IPS-18c (cell line): Measurements from ENCODE around the gene CD8B2.
"Not testable (repeated sequence)": the region's sequence is repeated elsewhere in the genome, so short reads cannot be mapped to it uniquely, and the experiment has no call there.

Source experiments
- H3K4me3 ChIP-seq: 2 replicates; pipeline ENCODE4 v1.7.0; 2013; ENCODE audit warnings: low read depth, mild to moderate bottlenecking, low read length, moderate library complexity; ENCODE audit not compliant: insufficient read depth
- H3K9me3 ChIP-seq: one replicate; pipeline ENCODE4 v1.6.1; 2013; ENCODE audit warnings: mild to moderate bottlenecking, low read length, moderate library complexity; ENCODE audit not compliant: control insufficient read depth, insufficient read depth

CD8B2 gene

GRCh38 chr2:106486551-106487385 lies at the start of gene CD8B2:
TSS of gene CD8B2 (plus strand) at chr2:106487364. CDS start at chr2:106487427, 63 bp downstream.
- H3K4me3 ChIP-seq, H3K9me3 ChIP-seq: not testable (repeated sequence)

GRCh38 chr2:106461882-106462281 lies 25.3 kb upstream of the CD8B2 start:
- not testable (repeated sequence) for H3K9me3 ChIP-seq, H3K4me3 ChIP-seq

GRCh38 chr2:106467516-106467915 lies 19.6 kb upstream of the CD8B2 start:
- not testable (repeated sequence) for H3K4me3 ChIP-seq, H3K9me3 ChIP-seq

GRCh38 chr2:106468107-106468506 lies 19.1 kb upstream of the CD8B2 start, which contains the start of gene RGPD3:
TSS of gene RGPD3 (minus strand) at chr2:106468413. CDS start at chr2:106468288, 125 bp downstream.
- not testable (repeated sequence) for H3K4me3 ChIP-seq, H3K9me3 ChIP-seq

GRCh38 chr2:106470658-106471057 lies 16.5 kb upstream of the CD8B2 start:
- not testable (repeated sequence) for H3K9me3 ChIP-seq, H3K4me3 ChIP-seq

GRCh38 chr2:106477647-106478046 lies 9.5 kb upstream of the CD8B2 start:
- not testable (repeated sequence) for H3K9me3 ChIP-seq, H3K4me3 ChIP-seq

- not testable (repeated sequence) for H3K9me3 ChIP-seq, H3K4me3 ChIP-seq
Observed at GRCh38 chr2:106479563-106479962, 7.6 kb upstream of the CD8B2 start.

- not testable (repeated sequence) for H3K9me3 ChIP-seq, H3K4me3 ChIP-seq
Observed at GRCh38 chr2:106487386-106488191, 425 bp downstream of the CD8B2 start.

GRCh38 chr2:106489701-106490100 lies 2.5 kb downstream of the CD8B2 start:
- not testable (repeated sequence) for H3K4me3 ChIP-seq, H3K9me3 ChIP-seq

- not testable (repeated sequence) for H3K9me3 ChIP-seq, H3K4me3 ChIP-seq
Observed at GRCh38 chr2:106492399-106492798, 5.2 kb downstream of the CD8B2 start.

- H3K4me3 ChIP-seq, H3K9me3 ChIP-seq: not testable (repeated sequence)
Observed at GRCh38 chr2:106492913-106493312, 5.7 kb downstream of the CD8B2 start.

- H3K4me3 ChIP-seq, H3K9me3 ChIP-seq: not testable (repeated sequence)
Observed at GRCh38 chr2:106498549-106498948, 11.4 kb downstream of the CD8B2 start.

- not testable (repeated sequence) for H3K9me3 ChIP-seq, H3K4me3 ChIP-seq
Observed at GRCh38 chr2:106500350-106500749, 13.2 kb downstream of the CD8B2 start.

GRCh38 chr2:106502351-106502750 lies 15.2 kb downstream of the CD8B2 start:
- not testable (repeated sequence) for H3K4me3 ChIP-seq, H3K9me3 ChIP-seq

GRCh38 chr2:106504192-106504591 lies 17.0 kb downstream of the CD8B2 start:
- H3K4me3 ChIP-seq, H3K9me3 ChIP-seq: not testable (repeated sequence)

GRCh38 chr2:106504787-106505186 lies 17.6 kb downstream of the CD8B2 start:
- not testable (repeated sequence) for H3K4me3 ChIP-seq

GRCh38 chr2:106506002-106506687 lies 19.0 kb downstream of the CD8B2 start:
- H3K4me3 ChIP-seq = not testable (repeated sequence)

More at GRCh38 chr2:106504787-106505186, 17.6 kb downstream of the CD8B2 start:
- not testable (repeated sequence) for H3K9me3 ChIP-seq

More at GRCh38 chr2:106506002-106506687, 19.0 kb downstream of the CD8B2 start:
- H3K9me3 ChIP-seq = not testable (repeated sequence)
